ENCODE results near the gene CCDC124. TPM values are rescaled to one million over a fixed set of nuclear protein-coding genes. Genes with fewer than 3 reads are reported as not detected.
"Not testable (repeated sequence)": the region's sequence is repeated elsewhere in the genome, so short reads cannot be mapped to it uniquely, and the experiment has no call there.

Gene CCDC124
- total and polyA plus RNA-seq, 2 donors from 2014 or later, result 59.5 to 120 TPM

GRCh38 chr19:17886515-17886914 lies 46.3 kb upstream of the CCDC124 start:
- H3K36me3 ChIP-seq (ENCODE audit: control insufficient read depth in 2 of 3, insufficient read depth in 3 of 3, low read length in 3 of 3), result no peaks in the 10 kb centered on the region
- H3K9me3 ChIP-seq (ENCODE audit: control insufficient read depth in 2 of 3, insufficient read depth in 1 of 3, low read length in 3 of 3), result no peaks in the 10 kb centered on the region
- FAIRE-seq (no peak), DNase-seq (no peak)
- H3K4me1 ChIP-seq (ENCODE audit: control insufficient read depth in 2 of 3, insufficient read depth in 2 of 3, low read depth in 1 of 3, low read length in 3 of 3), result no peaks in the 10 kb centered on the region
- no peak for TF ChIP-seq CTCF (IDR thresholded peaks at IDR 0.05; ENCODE audit: borderline replicate concordance, extremely low read depth, insufficient read depth)
- intact Hi-C loops (cut with DNase I), result no loop called here
- H3K9ac ChIP-seq (ENCODE audit: low read length in 3 of 3), result no peak overlapping the region
- H3K27ac ChIP-seq (ENCODE audit: low read depth in 2 of 2, low read length in 2 of 2), result no peak overlapping the region
- H3K27me3 ChIP-seq (ENCODE audit: control insufficient read depth, insufficient read depth, low read length), result no peaks in the 10 kb centered on the region
- H3K4me3 ChIP-seq (ENCODE audit: low read length in 3 of 3), result no peak overlapping the region

- DNase-seq; FAIRE-seq; H3K27me3 ChIP-seq (ENCODE audit: control insufficient read depth, insufficient read depth, low read length); intact Hi-C loops (cut with DNase I); H3K36me3 ChIP-seq (ENCODE audit: control insufficient read depth in 2 of 3, insufficient read depth in 3 of 3, low read length in 3 of 3); H3K27ac ChIP-seq (ENCODE audit: low read depth in 2 of 2, low read length in 2 of 2); H3K4me3 ChIP-seq (ENCODE audit: low read length in 3 of 3); H3K9me3 ChIP-seq (ENCODE audit: control insufficient read depth in 2 of 3, insufficient read depth in 1 of 3, low read length in 3 of 3); H3K9ac ChIP-seq (ENCODE audit: low read length in 3 of 3); H3K4me1 ChIP-seq (ENCODE audit: control insufficient read depth in 2 of 3, insufficient read depth in 2 of 3, low read depth in 1 of 3, low read length in 3 of 3): not testable (repeated sequence)
These were observed 45.6 kb upstream of the CCDC124 start for GRCh38 chr19:17887221-17887620.

DNA sequence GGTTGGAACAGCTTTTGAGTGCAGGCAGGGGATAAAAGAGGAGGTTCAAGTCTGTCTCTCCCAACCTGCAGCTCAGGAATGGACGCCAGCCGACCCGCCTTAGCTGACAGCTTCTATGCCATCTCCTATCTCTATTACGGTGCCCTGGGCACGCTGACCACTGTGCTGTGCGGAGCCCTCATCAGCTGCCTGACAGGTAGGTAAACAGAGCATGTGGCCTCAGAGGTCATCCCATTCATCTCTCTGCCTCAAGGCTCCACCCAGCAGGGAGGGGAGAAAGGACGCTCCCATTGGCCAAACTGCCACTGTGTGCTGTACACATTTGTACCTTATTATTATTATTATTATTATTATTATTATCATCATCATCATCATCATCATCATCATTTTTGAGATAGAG lies 44.6 kb upstream of the CCDC124 start:
- Histone ChIP-seq H3K27me3 (ENCODE audit: control insufficient read depth, insufficient read depth, low read length) (no peaks in the 10 kb centered on the region), H3K27ac (ENCODE audit: low read depth in 2 of 2, low read length in 2 of 2) (no peak overlapping the region), H3K36me3 (ENCODE audit: control insufficient read depth in 2 of 3, insufficient read depth in 3 of 3, low read length in 3 of 3) (no peaks in the 10 kb centered on the region), H3K9ac (ENCODE audit: low read length in 3 of 3) (no peak overlapping the region), H3K4me1 (ENCODE audit: control insufficient read depth in 2 of 3, insufficient read depth in 2 of 3, low read depth in 1 of 3, low read length in 3 of 3) (no peaks in the 10 kb centered on the region), H3K9me3 (ENCODE audit: control insufficient read depth in 2 of 3, insufficient read depth in 1 of 3, low read length in 3 of 3) (no peaks in the 10 kb centered on the region), H3K4me3 (ENCODE audit: low read length in 3 of 3) (no peak overlapping the region)
- DNase-seq (no peak), FAIRE-seq (no peak)
- intact Hi-C loops (cut with DNase I), result no loop called here
- no peak for TF ChIP-seq CTCF (IDR thresholded peaks at IDR 0.05; ENCODE audit: borderline replicate concordance, extremely low read depth, insufficient read depth)

DNA sequence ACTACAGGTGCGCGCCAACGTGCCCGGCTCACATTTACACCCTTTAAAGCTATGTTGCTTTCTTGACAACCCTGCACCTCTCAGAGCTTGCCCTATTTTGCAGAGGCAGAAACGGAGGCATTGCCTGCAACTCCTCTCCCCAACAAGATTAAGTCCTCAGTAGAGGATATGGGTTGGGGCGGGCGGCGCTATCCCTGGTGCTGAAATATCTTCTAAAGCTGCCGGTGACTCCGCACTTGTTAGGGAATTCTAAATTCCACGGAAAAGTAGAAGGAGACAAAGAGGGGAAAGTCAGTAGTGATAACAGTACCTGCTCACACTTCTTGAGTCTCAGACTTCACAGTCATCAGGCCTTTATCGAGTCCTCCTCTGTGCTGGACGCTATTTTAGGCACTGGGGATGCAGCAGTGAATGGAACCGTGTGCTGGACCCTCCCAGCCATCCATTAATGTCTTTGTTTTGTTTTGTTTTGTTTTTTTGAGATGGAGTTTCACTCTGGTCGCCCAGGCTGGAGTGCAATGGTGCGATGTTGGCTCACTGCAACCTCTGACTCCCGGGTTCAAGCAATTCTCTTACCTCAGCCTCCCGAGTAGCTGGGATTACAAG lies 43.1 kb upstream of the CCDC124 start:
- intact Hi-C loops (cut with DNase I), result no loop called here
- Histone ChIP-seq H3K9ac (ENCODE audit: low read length in 3 of 3) (no peak overlapping the region), H3K4me3 (ENCODE audit: low read length in 3 of 3) (no peak overlapping the region), H3K4me1 (ENCODE audit: control insufficient read depth in 2 of 3, insufficient read depth in 2 of 3, low read depth in 1 of 3, low read length in 3 of 3) (no peaks in the 10 kb centered on the region), H3K27me3 (ENCODE audit: control insufficient read depth, insufficient read depth, low read length) (no peaks in the 10 kb centered on the region), H3K9me3 (ENCODE audit: control insufficient read depth in 2 of 3, insufficient read depth in 1 of 3, low read length in 3 of 3) (no peaks in the 10 kb centered on the region), H3K36me3 (ENCODE audit: control insufficient read depth in 2 of 3, insufficient read depth in 3 of 3, low read length in 3 of 3) (no peaks in the 10 kb centered on the region), H3K27ac (ENCODE audit: low read depth in 2 of 2, low read length in 2 of 2) (no peak overlapping the region)
- no peak for TF ChIP-seq CTCF (IDR thresholded peaks at IDR 0.05; ENCODE audit: borderline replicate concordance, extremely low read depth, insufficient read depth)
- no peak for FAIRE-seq
- DNase-seq, result peak in 4 of 5 donors; percentile 50 to 86 (median 83)
